SK-N-MC (cell line): Measurements from ENCODE around the gene LMX1A.

Source experiments
- EZH2 ChIP-seq: fragments of 200-600 bp; sonication (generic); IDR thresholded peaks from one replicate; pipeline ENCODE4 v1.6.1; 2017; ENCODE audit warnings: antibody characterized with exemption
- POLR2AphosphoS5 ChIP-seq: IDR thresholded peaks from 2 replicates; pipeline ENCODE4 v1.6.1; 2012; ENCODE audit warnings: mild to moderate bottlenecking, low read depth, low read length, borderline replicate concordance

- no peak for TF ChIP-seq EZH2
- TF ChIP-seq POLR2AphosphoS5, result no peak
Measured at GRCh38 chr1:165259706-165260428, 96.6 kb downstream of the LMX1A start.
